ENCODE results near the gene TMEM63C.

GRCh38 chr14:77221241-77221871 lies 39.8 kb downstream of the TMEM63C start:
- TF ChIP-seq CTCF (IDR thresholded peaks at IDR 0.05) (no peak), POLR2A (IDR thresholded peaks at IDR 0.05) (no peak), POLR2AphosphoS5 (IDR thresholded peaks at IDR 0.05) (no peak)
